Endothelial cell of umbilical vein (primary cell): ENCODE measurements around the gene PTCH2.

Experiments
- EZH2 ChIP-seq: IDR thresholded peaks from 2 replicates; pipeline ENCODE4 v1.6.1; 2012; ENCODE audit warnings: borderline replicate concordance, low read depth, mild to moderate bottlenecking, moderate library complexity, low read length, inconsistent platforms; ENCODE audit not compliant: severe bottlenecking
- JUN ChIP-seq: IDR thresholded peaks from 2 replicates; pipeline ENCODE4 v1.6.1; 2011; ENCODE audit warnings: borderline replicate concordance, low read depth; ENCODE audit not compliant: insufficient read length, insufficient read depth
- MYC ChIP-seq: IDR thresholded peaks from one replicate; pipeline ENCODE4 v1.6.1; 2011; ENCODE audit warnings: mild to moderate bottlenecking, low read depth, low read length
- POLR2A ChIP-seq: IDR thresholded peaks from 2 replicates; pipeline ENCODE4 v1.6.1; 2012; ENCODE audit warnings: low read depth, mild to moderate bottlenecking, control low read depth, low read length
- POLR2AphosphoS5 ChIP-seq: IDR thresholded peaks from 2 replicates; pipeline ENCODE4 v1.6.1; 2012; ENCODE audit warnings: low read depth, mild to moderate bottlenecking, control low read depth, low read length, moderate library complexity; ENCODE audit not compliant: insufficient read depth
- TF ChIP-seq, protein P1 (sequence below), 2 donors: IDR thresholded peaks; 1 replicate in 1 of 2; 2 replicates in 1 of 2; pipeline ENCODE4 v1.5.1; 2011; ENCODE audit warnings: low read length in 2 of 2, mild to moderate bottlenecking in 2 of 2, moderate library complexity in 2 of 2, control low read depth in 1 of 2, inconsistent platforms in 1 of 2, low read depth in 1 of 2; ENCODE audit not compliant: insufficient read depth in 1 of 2; ENCODE audit errors: extremely low read depth in 1 of 2
- TF ChIP-seq, protein P2 (sequence below): IDR thresholded peaks from 2 replicates; pipeline ENCODE4 v1.6.1; 2011; ENCODE audit not compliant: insufficient read depth, insufficient read length

DNA sequence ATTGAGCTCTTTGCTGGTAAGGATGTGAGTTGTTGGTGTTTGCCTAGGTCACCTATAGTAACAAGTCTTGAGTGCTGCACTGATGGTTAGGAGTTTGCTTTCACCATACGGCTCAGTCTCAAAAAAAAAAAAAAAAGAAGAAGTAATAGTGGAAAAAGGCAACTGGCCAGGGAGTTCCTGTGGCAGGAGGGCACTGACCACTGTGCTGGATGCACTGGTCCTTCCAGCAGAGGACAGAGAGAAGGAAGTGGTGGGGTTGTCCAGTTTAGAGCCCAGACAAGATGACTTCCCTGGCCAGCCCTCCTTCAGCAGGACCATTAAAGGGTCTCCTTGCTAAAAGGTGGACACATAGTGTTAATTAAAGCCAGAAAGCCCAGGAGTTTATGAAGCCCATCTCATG lies 11.9 kb upstream of the PTCH2 start:
- TF ChIP-seq POLR2A: no peak
- TF ChIP-seq, protein P1, sequence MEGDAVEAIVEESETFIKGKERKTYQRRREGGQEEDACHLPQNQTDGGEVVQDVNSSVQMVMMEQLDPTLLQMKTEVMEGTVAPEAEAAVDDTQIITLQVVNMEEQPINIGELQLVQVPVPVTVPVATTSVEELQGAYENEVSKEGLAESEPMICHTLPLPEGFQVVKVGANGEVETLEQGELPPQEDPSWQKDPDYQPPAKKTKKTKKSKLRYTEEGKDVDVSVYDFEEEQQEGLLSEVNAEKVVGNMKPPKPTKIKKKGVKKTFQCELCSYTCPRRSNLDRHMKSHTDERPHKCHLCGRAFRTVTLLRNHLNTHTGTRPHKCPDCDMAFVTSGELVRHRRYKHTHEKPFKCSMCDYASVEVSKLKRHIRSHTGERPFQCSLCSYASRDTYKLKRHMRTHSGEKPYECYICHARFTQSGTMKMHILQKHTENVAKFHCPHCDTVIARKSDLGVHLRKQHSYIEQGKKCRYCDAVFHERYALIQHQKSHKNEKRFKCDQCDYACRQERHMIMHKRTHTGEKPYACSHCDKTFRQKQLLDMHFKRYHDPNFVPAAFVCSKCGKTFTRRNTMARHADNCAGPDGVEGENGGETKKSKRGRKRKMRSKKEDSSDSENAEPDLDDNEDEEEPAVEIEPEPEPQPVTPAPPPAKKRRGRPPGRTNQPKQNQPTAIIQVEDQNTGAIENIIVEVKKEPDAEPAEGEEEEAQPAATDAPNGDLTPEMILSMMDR (IDR thresholded peaks at IDR 0.05; ENCODE audit: extremely low read depth in 1 of 2, insufficient read depth in 1 of 2, low read depth in 1 of 2, low read length in 2 of 2): no peak
- TF ChIP-seq EZH2: no peak
- no peak for TF ChIP-seq MYC
- TF ChIP-seq JUN: no peak
- no peak for TF ChIP-seq POLR2AphosphoS5
- TF ChIP-seq, protein P2, sequence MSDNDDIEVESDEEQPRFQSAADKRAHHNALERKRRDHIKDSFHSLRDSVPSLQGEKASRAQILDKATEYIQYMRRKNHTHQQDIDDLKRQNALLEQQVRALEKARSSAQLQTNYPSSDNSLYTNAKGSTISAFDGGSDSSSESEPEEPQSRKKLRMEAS: no peak
